Measurements from ENCODE around the gene DNAH17. TPM values are rescaled to one million over a fixed set of nuclear protein-coding genes. Genes with fewer than 3 reads are reported as not detected.
A peak's percentile ranks its signal among the peaks of the same experiment; 100 is the strongest.

DNAH17 gene
- total and polyA plus RNA-seq, 2 of the 8 experiments (the other 6 are each of a cell fraction or from before 2014, with no cell fraction given), result 0.14 to 0.67 TPM

DNA sequence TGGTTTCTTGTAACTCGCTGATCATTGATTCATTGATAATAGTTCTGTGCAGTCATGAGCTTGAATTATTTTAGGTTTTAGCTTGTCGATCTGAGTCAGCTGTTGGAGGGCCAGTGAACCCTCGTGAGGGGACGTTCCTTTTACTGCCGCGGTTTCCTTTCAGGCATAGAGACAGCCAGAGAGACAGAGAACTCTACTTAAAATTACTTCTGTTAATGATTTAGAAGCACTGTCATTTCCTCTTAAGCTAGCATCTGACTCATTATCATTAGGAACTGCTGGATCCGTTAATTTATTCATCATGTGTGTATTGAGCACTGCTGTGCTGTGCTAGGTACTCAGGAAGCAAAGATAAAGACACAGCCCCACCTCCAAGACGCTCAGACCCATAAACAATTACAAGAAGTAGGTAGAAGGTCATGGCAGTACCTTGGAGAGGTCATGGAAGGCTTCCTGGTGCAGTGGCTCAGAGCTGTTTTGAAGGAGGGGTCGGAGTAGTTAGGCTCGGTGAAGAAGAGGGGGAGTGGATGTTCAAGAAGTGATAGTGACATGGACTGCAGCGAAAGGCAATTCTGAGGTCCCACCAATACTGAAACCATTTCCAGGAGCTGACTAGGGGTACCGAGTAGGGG lies 195.5 kb downstream of the DNAH17 start:
- ChIA-PET CTCF (ENCODE audit: partially characterized antibody) (interaction anchor here (0.6 to 1.9 kb wide), 8 partner anchors 9 to 131 kb away, joined by 3 to 6 read pairs (median 4); no protein-coding TSS in a partner anchor), POLR2A (ENCODE audit: partially characterized antibody) (interaction anchor here (0.8 to 1.6 kb wide), 3 partner anchors 11 to 43 kb away, joined by 3 read pairs; no protein-coding TSS in a partner anchor)
- H3K56ac ChIP-seq (replicated peaks; ENCODE audit: insufficient read length, low read depth, low read length), result no peak overlapping the region
- H3K4me2 ChIP-seq (ENCODE audit: insufficient read depth in 1 of 2, low read depth in 2 of 2, low read length in 2 of 2), result peak overlapping the region; percentile 31 to 40
- no peak overlapping the region for H4K5ac ChIP-seq (ENCODE audit: insufficient read length, low read depth, low read length)
- peaks cover 15% of the 10 kb centered on the region for H3K79me1 ChIP-seq (ENCODE audit: low read depth, low read length)
- H3K4me1 ChIP-seq (replicated peaks in 1 of 4; ENCODE audit: control insufficient read depth in 3 of 4, insufficient read depth in 4 of 4, low read length in 3 of 4), result peaks cover 12 to 28% (median 21%) of the 10 kb centered on the region in 4 experiments
- H3K79me2 ChIP-seq (ENCODE audit: control insufficient read depth in 1 of 2, insufficient read depth in 2 of 2, low read length in 2 of 2), result peaks cover 61 to 80% of the 10 kb centered on the region in 2 experiments
- H2BK20ac ChIP-seq (ENCODE audit: low read length), result no peak overlapping the region
- H2AK5ac ChIP-seq (ENCODE audit: low read depth, low read length), result no peak overlapping the region
- peaks cover 10 to 33% of the 10 kb centered on the region in 2 experiments for H4K20me1 ChIP-seq (replicated peaks in 1 of 2; ENCODE audit: control insufficient read depth in 1 of 2, insufficient read depth in 2 of 2, low read length in 2 of 2)
- H3K18ac ChIP-seq (ENCODE audit: extremely low read depth, low read length), result no peak overlapping the region
- peak overlapping the region in 1 of 4 experiments; percentile 60; a peak in 2 of 7 replicates for H3K9ac ChIP-seq (replicated peaks in 1 of 4; ENCODE audit: extremely low read depth in 1 of 4, low read depth in 3 of 4, low read length in 3 of 4)
- no peak overlapping the region for H4K8ac ChIP-seq (ENCODE audit: extremely low read depth, insufficient read depth, low read length)
- H4K91ac ChIP-seq (replicated peaks; ENCODE audit: insufficient read length, low read length), result no peak overlapping the region
- no peak overlapping the region for H2BK5ac ChIP-seq (ENCODE audit: low read depth, low read length)
- H3K9me3 ChIP-seq (ENCODE audit: insufficient read depth in 2 of 2, low read depth in 1 of 2, low read length in 1 of 2), result no peaks in the 10 kb centered on the region
- H3K36me3 ChIP-seq (ENCODE audit: control insufficient read depth in 2 of 4, insufficient read depth in 4 of 4, low read length in 3 of 4), result peaks cover 0 to 3% (median 0%) of the 10 kb centered on the region in 4 experiments; a peak in 1 of 8 replicates
- no peak overlapping the region for H2AFZ ChIP-seq (ENCODE audit: low read length)
- WGBS, 2 experiments (ENCODE audit: extremely low coverage in 1 of 2, insufficient coverage in 1 of 2, insufficient read length in 1 of 2, insufficient replicate concordance in 2 of 2, low coverage in 1 of 2, low lambda C conversion rate in 2 of 2, missing lambda C conversion rate in 1 of 2), result 76% methylated on average over 12 of the region's 12 CpGs; no CpG with 5 or more reads in 1 of the 2 experiments
- H2BK12ac ChIP-seq (ENCODE audit: low read depth, low read length), result no peak overlapping the region; the same call in 1 of the 2 replicates
- TF ChIP-seq RXRA (IDR thresholded peaks at IDR 0.05; ENCODE audit: insufficient read depth, low read depth, low read length) (peak; percentile 94), SIN3A (conservative IDR thresholded peaks at IDR 0.05 in 1 of 2, IDR thresholded peaks at IDR 0.05 in 1 of 2; ENCODE audit: low read depth in 1 of 2, low read length in 2 of 2) (0 out of 4 replicates have a peak, but pooled peaks have one; percentile 23 to 34), RBBP5 (IDR thresholded peaks at IDR 0.05; ENCODE audit: borderline replicate concordance, low read depth, low read length) (no peak)
- no peak overlapping the region for H3K27ac ChIP-seq (ENCODE audit: low read depth, low read length)
- H3K23ac ChIP-seq (ENCODE audit: insufficient read length), result no peak overlapping the region
- no peak overlapping the region for H2BK120ac ChIP-seq (replicated peaks; ENCODE audit: low read depth, low read length)
- H3K4me3 ChIP-seq (ENCODE audit: extremely low read depth in 1 of 4, insufficient read depth in 2 of 4, low read depth in 3 of 4, low read length in 4 of 4), result 0 out of 8 replicates have a peak overlapping the region, but pooled peaks of 1 of the 4 experiments have one; percentile 8
- H3K23me2 ChIP-seq (ENCODE audit: low read depth, low read length), result peaks cover 7% of the 10 kb centered on the region; the same call in 1 of the 2 replicates
- DNase-seq (ENCODE audit: low read depth in 1 of 2, low spot score in 2 of 2), result no peak
- H3K27me3 ChIP-seq (replicated peaks in 1 of 4; ENCODE audit: control insufficient read depth in 3 of 4, extremely low read depth in 1 of 4, insufficient read depth in 3 of 4, low read length in 3 of 4), result no peaks in the 10 kb centered on the region
- FAIRE-seq, result no peak
- no peak overlapping the region for H3K14ac ChIP-seq (ENCODE audit: insufficient read length)
- H2BK15ac ChIP-seq (ENCODE audit: low read length), result no peak overlapping the region
- no peak overlapping the region for H3K4ac ChIP-seq (replicated peaks; ENCODE audit: insufficient read length, low read depth, low read length)
